ENCODE results near the gene DNAH6. TPM values are rescaled to one million over a fixed set of nuclear protein-coding genes. Genes with fewer than 3 reads are reported as not detected.

Gene DNAH6
- total and polyA plus RNA-seq, 9 of the 15 experiments (the other 6 are each of a cell fraction or from before 2014, with no cell fraction given), result 0.01 to 0.04 (median 0.01) TPM; not detected in 5

DNA sequence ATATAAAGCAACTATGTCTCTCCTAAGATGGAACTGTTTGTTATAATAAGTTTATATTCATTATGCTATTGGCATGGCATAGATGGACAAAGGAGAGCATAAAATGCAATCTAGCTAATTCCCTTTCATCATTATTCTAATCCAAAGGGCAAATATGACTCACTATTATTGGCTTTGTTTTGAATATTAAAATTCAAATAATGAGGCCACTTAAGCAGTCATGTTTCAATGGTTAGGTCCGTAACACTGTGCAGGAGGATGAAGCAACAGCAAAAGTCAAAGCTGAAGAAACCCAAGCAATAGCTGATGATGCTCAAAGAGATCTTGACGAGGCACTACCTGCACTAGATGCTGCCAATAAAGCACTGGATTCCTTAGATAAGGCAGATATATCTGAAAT lies 187.5 kb downstream of the DNAH6 start:
- TF ChIP-seq, protein P1, sequence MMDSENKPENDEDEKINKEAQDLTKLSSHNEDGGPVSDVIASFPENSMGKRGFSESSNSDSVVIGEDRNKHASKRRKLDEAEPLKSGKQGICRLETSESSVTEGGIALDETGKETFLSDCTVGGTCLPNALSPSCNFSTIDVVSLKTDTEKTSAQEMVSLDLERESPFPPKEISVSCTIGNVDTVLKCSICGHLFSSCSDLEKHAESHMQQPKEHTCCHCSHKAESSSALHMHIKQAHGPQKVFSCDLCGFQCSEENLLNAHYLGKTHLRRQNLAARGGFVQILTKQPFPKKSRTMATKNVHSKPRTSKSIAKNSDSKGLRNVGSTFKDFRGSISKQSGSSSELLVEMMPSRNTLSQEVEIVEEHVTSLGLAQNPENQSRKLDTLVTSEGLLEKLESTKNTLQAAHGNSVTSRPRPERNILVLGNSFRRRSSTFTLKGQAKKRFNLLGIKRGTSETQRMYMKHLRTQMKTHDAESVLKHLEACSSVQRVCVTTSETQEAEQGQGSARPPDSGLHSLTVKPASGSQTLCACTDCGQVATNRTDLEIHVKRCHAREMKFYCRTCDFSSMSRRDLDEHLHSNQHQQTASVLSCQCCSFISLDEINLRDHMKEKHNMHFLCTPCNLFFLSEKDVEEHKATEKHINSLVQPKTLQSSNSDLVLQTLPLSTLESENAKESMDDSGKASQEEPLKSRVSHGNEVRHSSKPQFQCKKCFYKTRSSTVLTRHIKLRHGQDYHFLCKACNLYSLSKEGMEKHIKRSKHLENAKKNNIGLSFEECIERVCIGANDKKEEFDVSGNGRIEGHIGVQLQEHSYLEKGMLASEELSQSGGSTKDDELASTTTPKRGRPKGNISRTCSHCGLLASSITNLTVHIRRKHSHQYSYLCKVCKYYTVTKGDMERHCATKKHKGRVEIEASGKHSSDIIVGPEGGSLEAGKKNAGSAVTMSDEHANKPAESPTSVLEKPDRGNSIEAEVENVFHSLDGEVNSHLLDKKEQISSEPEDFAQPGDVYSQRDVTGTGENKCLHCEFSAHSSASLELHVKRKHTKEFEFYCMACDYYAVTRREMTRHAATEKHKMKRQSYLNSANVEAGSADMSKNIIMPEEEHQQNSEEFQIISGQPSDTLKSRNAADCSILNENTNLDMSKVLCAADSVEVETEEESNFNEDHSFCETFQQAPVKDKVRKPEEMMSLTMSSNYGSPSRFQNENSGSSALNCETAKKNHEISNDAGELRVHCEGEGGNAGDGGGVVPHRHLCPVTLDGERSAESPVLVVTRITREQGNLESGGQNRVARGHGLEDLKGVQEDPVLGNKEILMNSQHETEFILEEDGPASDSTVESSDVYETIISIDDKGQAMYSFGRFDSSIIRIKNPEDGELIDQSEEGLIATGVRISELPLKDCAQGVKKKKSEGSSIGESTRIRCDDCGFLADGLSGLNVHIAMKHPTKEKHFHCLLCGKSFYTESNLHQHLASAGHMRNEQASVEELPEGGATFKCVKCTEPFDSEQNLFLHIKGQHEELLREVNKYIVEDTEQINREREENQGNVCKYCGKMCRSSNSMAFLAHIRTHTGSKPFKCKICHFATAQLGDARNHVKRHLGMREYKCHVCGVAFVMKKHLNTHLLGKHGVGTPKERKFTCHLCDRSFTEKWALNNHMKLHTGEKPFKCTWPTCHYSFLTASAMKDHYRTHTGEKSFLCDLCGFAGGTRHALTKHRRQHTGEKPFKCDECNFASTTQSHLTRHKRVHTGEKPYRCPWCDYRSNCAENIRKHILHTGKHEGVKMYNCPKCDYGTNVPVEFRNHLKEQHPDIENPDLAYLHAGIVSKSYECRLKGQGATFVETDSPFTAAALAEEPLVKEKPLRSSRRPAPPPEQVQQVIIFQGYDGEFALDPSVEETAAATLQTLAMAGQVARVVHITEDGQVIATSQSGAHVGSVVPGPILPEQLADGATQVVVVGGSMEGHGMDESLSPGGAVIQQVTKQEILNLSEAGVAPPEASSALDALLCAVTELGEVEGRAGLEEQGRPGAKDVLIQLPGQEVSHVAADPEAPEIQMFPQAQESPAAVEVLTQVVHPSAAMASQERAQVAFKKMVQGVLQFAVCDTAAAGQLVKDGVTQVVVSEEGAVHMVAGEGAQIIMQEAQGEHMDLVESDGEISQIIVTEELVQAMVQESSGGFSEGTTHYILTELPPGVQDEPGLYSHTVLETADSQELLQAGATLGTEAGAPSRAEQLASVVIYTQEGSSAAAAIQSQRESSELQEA (IDR thresholded peaks at IDR 0.05; ENCODE audit: low read depth), result no peak
- TF ChIP-seq NCOR1 (IDR thresholded peaks at IDR 0.05), result no peak
- no peak for TF ChIP-seq PTRF (tag; IDR thresholded peaks at IDR 0.05)
- TF ChIP-seq POLR3A (IDR thresholded peaks at IDR 0.05; ENCODE audit: borderline replicate concordance, extremely low read depth, insufficient read depth, insufficient read length), result no peak
- TF ChIP-seq, protein P2, sequence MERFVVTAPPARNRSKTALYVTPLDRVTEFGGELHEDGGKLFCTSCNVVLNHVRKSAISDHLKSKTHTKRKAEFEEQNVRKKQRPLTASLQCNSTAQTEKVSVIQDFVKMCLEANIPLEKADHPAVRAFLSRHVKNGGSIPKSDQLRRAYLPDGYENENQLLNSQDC (CRISPR knock-in tag; IDR thresholded peaks at IDR 0.05), result no peak
- no peak for TF ChIP-seq ZNF140 (CRISPR knock-in tag; IDR thresholded peaks at IDR 0.05)
- TF ChIP-seq, protein P3, sequence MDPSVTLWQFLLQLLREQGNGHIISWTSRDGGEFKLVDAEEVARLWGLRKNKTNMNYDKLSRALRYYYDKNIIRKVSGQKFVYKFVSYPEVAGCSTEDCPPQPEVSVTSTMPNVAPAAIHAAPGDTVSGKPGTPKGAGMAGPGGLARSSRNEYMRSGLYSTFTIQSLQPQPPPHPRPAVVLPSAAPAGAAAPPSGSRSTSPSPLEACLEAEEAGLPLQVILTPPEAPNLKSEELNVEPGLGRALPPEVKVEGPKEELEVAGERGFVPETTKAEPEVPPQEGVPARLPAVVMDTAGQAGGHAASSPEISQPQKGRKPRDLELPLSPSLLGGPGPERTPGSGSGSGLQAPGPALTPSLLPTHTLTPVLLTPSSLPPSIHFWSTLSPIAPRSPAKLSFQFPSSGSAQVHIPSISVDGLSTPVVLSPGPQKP (CRISPR knock-in tag; IDR thresholded peaks at IDR 0.05), result no peak
- FAIRE-seq, result no peak
- CTCF ChIA-PET (ENCODE audit: low intra/inter-chr PET ratio), result no interaction called here

More for the DNA sequence above, 187.5 kb downstream of the DNAH6 start:
- Histone ChIP-seq H2AFZ (ENCODE audit: low read depth, low read length) (no peak overlapping the region), H4K20me1 (replicated peaks; ENCODE audit: control insufficient read depth, insufficient read depth, low read length) (no peaks in the 10 kb centered on the region), H3K4me2 (ENCODE audit: insufficient read depth, low read length) (no peak overlapping the region), H3K79me2 (ENCODE audit: control insufficient read depth, insufficient read depth, low read length) (no peaks in the 10 kb centered on the region), H3K9me1 (ENCODE audit: control insufficient read depth, insufficient read depth, low read length) (no peaks in the 10 kb centered on the region), H3K4me1 (replicated peaks in 1 of 2; ENCODE audit: control insufficient read depth in 2 of 2, insufficient read depth in 2 of 2, low read length in 2 of 2) (no peaks in the 10 kb centered on the region), H3K4me3 (no peak overlapping the region), H3K9ac (ENCODE audit: insufficient read depth in 1 of 2, low read depth in 2 of 2, low read length in 2 of 2) (no peak overlapping the region), H3K27ac (ENCODE audit: extremely low read depth, low read depth, low read length) (no peak overlapping the region), H3K27me3 (ENCODE audit: control insufficient read depth in 2 of 2, insufficient read depth in 2 of 2, low read length in 2 of 2) (no peaks in the 10 kb centered on the region), H3K36me3 (ENCODE audit: control insufficient read depth, insufficient read depth, low read length) (no peaks in the 10 kb centered on the region), H3K9me3 (replicated peaks; ENCODE audit: control insufficient read depth, insufficient read depth, low read depth, low read length) (no peaks in the 10 kb centered on the region; the same call in 1 of the 2 replicates)
- ATAC-seq (no peak), DNase-seq (ENCODE audit: extremely low read depth in 1 of 4, low spot score in 3 of 4) (no peak)
- no TSS peak for BruUV-seq (replicated peaks)
- intact Hi-C loops (cut with micrococcal nuclease), result no loop called here
- in situ Hi-C loops (cut with MboI), result no loop called here
- 0% methylated on average over 2 of the region's 2 CpGs for WGBS (ENCODE audit: insufficient coverage, low coverage, missing lambda C conversion rate)
- POLR2A ChIA-PET, result no interaction called here
